ENCODE measurements around the gene TRRAP.
"Not testable (repeated sequence)": the region's sequence is repeated elsewhere in the genome, so short reads cannot be mapped to it uniquely, and the experiment has no call there.

Gene TRRAP

GRCh38 chr7:98878365-98879197 is at the start of gene TRRAP:
Gene TRRAP, plus strand, starts transcription at chr7:98878532. Its CDS starts 2,619 bp downstream, at chr7:98881151.
- DNase-seq (ENCODE audit: low spot score) = peak; percentile 60

- no peak for DNase-seq (ENCODE audit: low spot score)
Observed at GRCh38 chr7:98830972-98831548, 47.3 kb upstream of the TRRAP start.

- DNase-seq (ENCODE audit: low spot score) = peak; percentile 22
Observed at GRCh38 chr7:98831641-98832221, 46.6 kb upstream of the TRRAP start.

GRCh38 chr7:98833022-98833421 is 45.3 kb upstream of the TRRAP start:
- DNase-seq (ENCODE audit: low spot score) = no peak

- no peak for DNase-seq (ENCODE audit: low spot score)
Observed at GRCh38 chr7:98834949-98835348, 43.4 kb upstream of the TRRAP start.

GRCh38 chr7:98836811-98837629 is 41.3 kb upstream of the TRRAP start:
- no peak for DNase-seq (ENCODE audit: low spot score)

GRCh38 chr7:98837630-98837972 is 40.7 kb upstream of the TRRAP start:
- DNase-seq (ENCODE audit: low spot score) = no peak

GRCh38 chr7:98840096-98840495 is 38.2 kb upstream of the TRRAP start:
- DNase-seq (ENCODE audit: low spot score) = no peak

GRCh38 chr7:98840722-98841121 is 37.6 kb upstream of the TRRAP start:
- no peak for DNase-seq (ENCODE audit: low spot score)

GRCh38 chr7:98841179-98841997 is 36.9 kb upstream of the TRRAP start:
- peak; percentile 22 for DNase-seq (ENCODE audit: low spot score)

GRCh38 chr7:98842552-98842951 is 35.8 kb upstream of the TRRAP start:
- not testable (repeated sequence) for DNase-seq (ENCODE audit: low spot score)

- DNase-seq (ENCODE audit: low spot score) = no peak
Observed at GRCh38 chr7:98848918-98849317, 29.4 kb upstream of the TRRAP start.

- no peak for DNase-seq (ENCODE audit: low spot score)
Observed at GRCh38 chr7:98852826-98853225, 25.5 kb upstream of the TRRAP start.

GRCh38 chr7:98855610-98856422 is 22.5 kb upstream of the TRRAP start:
- no peak for DNase-seq (ENCODE audit: low spot score)

- no peak for DNase-seq (ENCODE audit: low spot score)
Observed at GRCh38 chr7:98860071-98860470, 18.3 kb upstream of the TRRAP start.

GRCh38 chr7:98862203-98862602 is 16.1 kb upstream of the TRRAP start:
- DNase-seq (ENCODE audit: low spot score) = no peak

GRCh38 chr7:98862716-98863420 is 15.5 kb upstream of the TRRAP start:
- DNase-seq (ENCODE audit: low spot score) = no peak

- DNase-seq (ENCODE audit: low spot score) = no peak
Observed at GRCh38 chr7:98863601-98864000, 14.7 kb upstream of the TRRAP start.

GRCh38 chr7:98864731-98865453 is 13.4 kb upstream of the TRRAP start:
- no peak for DNase-seq (ENCODE audit: low spot score)
